Measurements from ENCODE around the gene CGB5. TPM values are rescaled to one million over a fixed set of nuclear protein-coding genes. Genes with fewer than 3 reads are reported as not detected.

Gene CGB5
- polyA plus RNA-seq, 1 donor from 2014 or later: not detected

DNA sequence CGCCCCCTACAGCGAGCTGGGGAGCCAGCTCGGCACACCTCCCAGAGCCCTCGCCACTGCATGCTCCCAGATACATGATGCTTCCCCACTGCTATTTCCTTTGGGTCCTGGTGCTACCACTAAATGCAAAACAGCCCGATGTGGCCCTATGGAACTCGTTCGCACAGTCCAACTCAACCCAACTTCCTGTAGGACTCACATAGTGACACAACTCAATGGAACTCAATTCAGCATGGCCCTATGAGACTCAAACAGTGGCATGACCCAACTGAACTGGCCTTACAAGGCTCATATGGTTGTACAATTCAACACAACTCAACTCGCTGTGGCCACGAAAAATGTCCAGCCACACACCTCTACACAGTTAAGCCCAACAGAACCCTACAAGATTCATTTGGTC, 25.4 kb downstream of the CGB5 start (continued):
- no peak for TF ChIP-seq EP300 (conservative IDR thresholded peaks at IDR 0.05; ENCODE audit: poor library complexity, severe bottlenecking)

- Histone ChIP-seq H3K27me3 (ENCODE audit: insufficient read depth, low read depth, low read length) (peaks cover 60% of the 10 kb centered on the region), H3K4me3 (ENCODE audit: low read length) (no peak overlapping the region), H2AFZ (ENCODE audit: low read depth, low read length) (no peak overlapping the region)
Measured at GRCh38 chr19:49070416-49070815, 26.8 kb downstream of the CGB5 start.

DNA sequence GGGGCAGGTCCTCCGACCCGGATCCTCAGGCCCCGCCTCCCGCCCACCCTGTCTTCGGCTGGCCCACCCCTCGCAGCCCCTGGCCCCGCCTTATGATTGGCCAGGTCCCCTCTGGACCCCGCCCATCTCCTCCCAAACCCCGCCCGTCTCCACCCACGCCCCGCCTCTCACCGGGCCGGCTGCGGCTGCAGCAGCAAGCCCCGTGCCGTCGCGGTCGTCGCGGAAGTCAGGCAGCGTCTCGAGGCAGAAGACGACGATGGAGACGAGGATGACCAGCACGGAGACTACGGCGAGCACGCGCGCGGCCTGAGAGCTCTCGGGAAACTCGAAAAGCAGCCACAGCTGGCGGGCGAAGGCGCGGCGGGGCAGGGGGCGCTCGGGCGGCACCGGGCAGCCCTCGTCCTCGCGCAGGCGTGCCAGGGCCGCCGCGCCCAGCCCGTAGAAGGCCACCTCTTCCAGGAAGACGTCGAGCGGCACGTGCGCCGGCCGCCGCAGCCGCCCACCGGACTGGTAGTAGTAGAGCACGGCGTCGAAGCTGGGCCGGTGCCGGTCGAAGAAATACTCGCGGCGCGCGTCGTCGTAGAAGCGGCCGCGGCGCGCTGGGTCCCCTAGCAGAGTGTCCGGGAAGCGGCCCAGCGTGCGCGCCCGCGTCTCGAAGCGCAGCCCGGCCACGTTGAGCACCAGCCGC, 28.4 kb downstream of the CGB5 start:
- Histone ChIP-seq H3K9me3 (ENCODE audit: low read length) (no peaks in the 10 kb centered on the region), H3K9ac (ENCODE audit: low read length) (no peak overlapping the region), H3K79me2 (replicated peaks; ENCODE audit: insufficient read depth, low read length) (no peaks in the 10 kb centered on the region), H3K9me2 (ENCODE audit: insufficient read depth, low read length) (no peaks in the 10 kb centered on the region), H3F3A (ENCODE audit: insufficient read depth, low read length, poor library complexity, severe bottlenecking) (no peaks in the 10 kb centered on the region), H2AFZ (ENCODE audit: low read depth, low read length) (no peak overlapping the region), H4K20me1 (ENCODE audit: insufficient read depth) (no peaks in the 10 kb centered on the region), H3K27me3 (ENCODE audit: insufficient read depth, low read depth, low read length) (peaks cover 46% of the 10 kb centered on the region), H3K27ac (ENCODE audit: low read length) (no peak overlapping the region), H3K4me3 (ENCODE audit: low read length) (no peak overlapping the region), H3K36me3 (ENCODE audit: insufficient read depth, low read length) (no peaks in the 10 kb centered on the region), H3K4me2 (ENCODE audit: low read length) (no peak overlapping the region)
- no peak for TF ChIP-seq EZH2 (IDR thresholded peaks at IDR 0.05; ENCODE audit: borderline replicate concordance, insufficient read depth, low read length, poor library complexity, severe bottlenecking)
- no peak for TF ChIP-seq POLR2AphosphoS5 (IDR thresholded peaks at IDR 0.05)
- TF ChIP-seq SMC3 (conservative IDR thresholded peaks at IDR 0.05; ENCODE audit: poor library complexity): no peak
- no peak for TF ChIP-seq MXI1 (conservative IDR thresholded peaks at IDR 0.05; ENCODE audit: poor library complexity, severe bottlenecking)
- no peak for TF ChIP-seq RAD21 (conservative IDR thresholded peaks at IDR 0.05)
- TF ChIP-seq CTCF (IDR thresholded peaks at IDR 0.05; ENCODE audit: poor library complexity, severe bottlenecking): no peak
- TF ChIP-seq EP300 (conservative IDR thresholded peaks at IDR 0.05; ENCODE audit: poor library complexity, severe bottlenecking): no peak
- no peak for TF ChIP-seq TAF1 (IDR thresholded peaks at IDR 0.05; ENCODE audit: low read depth)

More at GRCh38 chr19:49070416-49070815, 26.8 kb downstream of the CGB5 start:
- no peak overlapping the region for H3K27ac ChIP-seq (ENCODE audit: low read length)
- H3K9me3 ChIP-seq (ENCODE audit: low read length): no peaks in the 10 kb centered on the region
- H3K9ac ChIP-seq (ENCODE audit: low read length): no peak overlapping the region
- H3K36me3 ChIP-seq (ENCODE audit: insufficient read depth, low read length): no peaks in the 10 kb centered on the region
- TF ChIP-seq TAF1 (IDR thresholded peaks at IDR 0.05; ENCODE audit: low read depth) (no peak), SMC3 (conservative IDR thresholded peaks at IDR 0.05; ENCODE audit: poor library complexity) (no peak), POLR2AphosphoS5 (IDR thresholded peaks at IDR 0.05) (no peak), CTCF (IDR thresholded peaks at IDR 0.05; ENCODE audit: poor library complexity, severe bottlenecking) (no peak), RAD21 (conservative IDR thresholded peaks at IDR 0.05) (no peak), EP300 (conservative IDR thresholded peaks at IDR 0.05; ENCODE audit: poor library complexity, severe bottlenecking) (no peak), EZH2 (IDR thresholded peaks at IDR 0.05; ENCODE audit: borderline replicate concordance, insufficient read depth, low read length, poor library complexity, severe bottlenecking) (no peak), MXI1 (conservative IDR thresholded peaks at IDR 0.05; ENCODE audit: poor library complexity, severe bottlenecking) (no peak)
- TF ChIP-seq, protein P1, sequence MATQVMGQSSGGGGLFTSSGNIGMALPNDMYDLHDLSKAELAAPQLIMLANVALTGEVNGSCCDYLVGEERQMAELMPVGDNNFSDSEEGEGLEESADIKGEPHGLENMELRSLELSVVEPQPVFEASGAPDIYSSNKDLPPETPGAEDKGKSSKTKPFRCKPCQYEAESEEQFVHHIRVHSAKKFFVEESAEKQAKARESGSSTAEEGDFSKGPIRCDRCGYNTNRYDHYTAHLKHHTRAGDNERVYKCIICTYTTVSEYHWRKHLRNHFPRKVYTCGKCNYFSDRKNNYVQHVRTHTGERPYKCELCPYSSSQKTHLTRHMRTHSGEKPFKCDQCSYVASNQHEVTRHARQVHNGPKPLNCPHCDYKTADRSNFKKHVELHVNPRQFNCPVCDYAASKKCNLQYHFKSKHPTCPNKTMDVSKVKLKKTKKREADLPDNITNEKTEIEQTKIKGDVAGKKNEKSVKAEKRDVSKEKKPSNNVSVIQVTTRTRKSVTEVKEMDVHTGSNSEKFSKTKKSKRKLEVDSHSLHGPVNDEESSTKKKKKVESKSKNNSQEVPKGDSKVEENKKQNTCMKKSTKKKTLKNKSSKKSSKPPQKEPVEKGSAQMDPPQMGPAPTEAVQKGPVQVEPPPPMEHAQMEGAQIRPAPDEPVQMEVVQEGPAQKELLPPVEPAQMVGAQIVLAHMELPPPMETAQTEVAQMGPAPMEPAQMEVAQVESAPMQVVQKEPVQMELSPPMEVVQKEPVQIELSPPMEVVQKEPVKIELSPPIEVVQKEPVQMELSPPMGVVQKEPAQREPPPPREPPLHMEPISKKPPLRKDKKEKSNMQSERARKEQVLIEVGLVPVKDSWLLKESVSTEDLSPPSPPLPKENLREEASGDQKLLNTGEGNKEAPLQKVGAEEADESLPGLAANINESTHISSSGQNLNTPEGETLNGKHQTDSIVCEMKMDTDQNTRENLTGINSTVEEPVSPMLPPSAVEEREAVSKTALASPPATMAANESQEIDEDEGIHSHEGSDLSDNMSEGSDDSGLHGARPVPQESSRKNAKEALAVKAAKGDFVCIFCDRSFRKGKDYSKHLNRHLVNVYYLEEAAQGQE (IDR thresholded peaks at IDR 0.05; ENCODE audit: borderline replicate concordance): no peak
- no peaks in the 10 kb centered on the region for H3K9me2 ChIP-seq (ENCODE audit: insufficient read depth, low read length)
- H4K20me1 ChIP-seq (ENCODE audit: insufficient read depth): no peaks in the 10 kb centered on the region
- H3K79me2 ChIP-seq (replicated peaks; ENCODE audit: insufficient read depth, low read length): no peaks in the 10 kb centered on the region
- H3K4me2 ChIP-seq (ENCODE audit: low read length): no peak overlapping the region
- no peaks in the 10 kb centered on the region for H3F3A ChIP-seq (ENCODE audit: insufficient read depth, low read length, poor library complexity, severe bottlenecking)

Data from neural cell (in vitro differentiated cells).